Peyer's patch (tissue), 4 donors: ENCODE results near the gene RNF149. TPM values are rescaled to one million over a fixed set of nuclear protein-coding genes. Genes with fewer than 3 reads are reported as not detected.
"Not testable (repeated sequence)": the region's sequence is repeated elsewhere in the genome, so short reads cannot be mapped to it uniquely, and the experiment has no call there.

ENCODE experiments used
- DNase-seq, 3 donors: peaks; one replicate each; pipeline ENCODE4 v3.0.0-alpha.2; 2017 to 2019
- H3K27ac ChIP-seq, 4 donors: fragments of 200-600 bp; sonication (generic); one replicate each; pipeline ENCODE4 v1.5.1; 2016 to 2019
- H3K27me3 ChIP-seq, 2 donors: fragments of 200-600 bp; sonication (generic); one replicate each; pipeline ENCODE4 v1.5.1; 2019
- H3K36me3 ChIP-seq, 3 donors: fragments of 200-600 bp; sonication (generic); one replicate each; pipeline ENCODE4 v1.5.1; 2016 to 2019
- H3K4me1 ChIP-seq, 4 donors: fragments of 200-600 bp; sonication (generic); one replicate each; pipeline ENCODE4 v1.5.1; 2016 to 2019
- H3K4me3 ChIP-seq, 4 donors: fragments of 200-600 bp; sonication (generic); 1 replicate in 3 of 4; 2 replicates in 1 of 4; pipeline ENCODE4 v1.5.1; 2016 to 2019; ENCODE audit warnings: mild to moderate bottlenecking in 1 of 4
- H3K9me3 ChIP-seq, 4 donors: fragments of 200-600 bp; sonication (generic); one replicate each; pipeline ENCODE4 v1.5.1; 2016 to 2019; ENCODE audit warnings: mild to moderate bottlenecking in 1 of 4
- CTCF ChIP-seq, 6 experiments: fragments of 450-650 bp in 4 of 6; fragments of 200-600 bp in 2 of 6; sonication (generic) in 1 of 6; IDR thresholded peaks; one replicate each; pipeline ENCODE4 v1.5.1; 2017 to 2019; ENCODE audit warnings: antibody characterized with exemption in 6 of 6, mild to moderate bottlenecking in 3 of 6, moderate library complexity in 1 of 6
- POLR2A ChIP-seq, 2 donors: fragments of 450-650 bp; IDR thresholded peaks; one replicate each; pipeline ENCODE4 v1.5.1; 2017; ENCODE audit warnings: antibody characterized with exemption in 2 of 2, mild to moderate bottlenecking in 2 of 2, moderate library complexity in 2 of 2
- total RNA-seq, 4 donors: library from RNA; depleted of rRNA; stranded (reverse); fragments of >200 nt; gene quantifications; one replicate each; pipeline ENCODE4 v1.1.0, GENCODE V29; 2016

The RNF149 gene
- total RNA-seq, 4 donors from 2014 or later: 61.1 to 86.2 (median 70.5) TPM

- TF ChIP-seq CTCF (IDR thresholded peaks at IDR 0.05) (no peak), POLR2A (IDR thresholded peaks at IDR 0.05) (no peak)
- H3K9me3 ChIP-seq: no peaks in the 10 kb centered on the region
- peaks cover 0 to 13% (median 0%) of the 10 kb centered on the region in 3 donors for H3K36me3 ChIP-seq
- peak overlapping the region; percentile 89 to 95 (median 92) for H3K4me3 ChIP-seq
- DNase-seq: no peak
- H3K27me3 ChIP-seq: no peaks in the 10 kb centered on the region
- peak overlapping the region; percentile 96 to 98 (median 97) for H3K27ac ChIP-seq
- H3K4me1 ChIP-seq: peaks cover 0 to 41% (median 12%) of the 10 kb centered on the region in 4 donors
These were observed 54.6 kb downstream of the RNF149 start for GRCh38 chr2:101253703-101254450.

- H3K4me1 ChIP-seq: peaks cover 0 to 41% (median 12%) of the 10 kb centered on the region in 4 donors
- H3K27me3 ChIP-seq: no peaks in the 10 kb centered on the region
- peak overlapping the region; percentile 96 to 98 (median 97) for H3K27ac ChIP-seq
- TF ChIP-seq POLR2A (IDR thresholded peaks at IDR 0.05): peak in 1 of 2 donors; percentile 22
- no peak for TF ChIP-seq CTCF (IDR thresholded peaks at IDR 0.05)
- DNase-seq: peak; percentile 76 to 90 (median 82)
- H3K36me3 ChIP-seq: peaks cover 0 to 6% (median 0%) of the 10 kb centered on the region in 3 donors
- peak overlapping the region; percentile 89 to 95 (median 92) for H3K4me3 ChIP-seq
- H3K9me3 ChIP-seq: no peaks in the 10 kb centered on the region
These were observed 55.3 kb downstream of the RNF149 start for GRCh38 chr2:101253013-101253702.

- TF ChIP-seq CTCF (IDR thresholded peaks at IDR 0.05) (peak in 3 of 6 experiments; percentile 11 to 23 (median 22)), POLR2A (IDR thresholded peaks at IDR 0.05) (peak; percentile 69 to 82)
- Histone ChIP-seq H3K4me3 (peak within 1 kb of the TSS; percentile 89 to 95 (median 92)), H3K4me1 (peaks cover 0 to 41% (median 12%) of the 10 kb centered on the region in 4 donors), H3K9me3 (no peaks in the 10 kb centered on the region), H3K36me3 (no peaks in the 10 kb centered on the region), H3K27ac (peak within 1 kb of the TSS; percentile 96 to 98 (median 97)), H3K27me3 (no peaks in the 10 kb centered on the region)
- peak; percentile 99 to 100 (median 99) for DNase-seq
These were observed 56.0 kb downstream of the RNF149 start, which contains the start of gene CNOT11 for GRCh38 chr2:101252408-101253012. TSS of gene CNOT11 (plus strand) at chr2:101252886. CDS start at chr2:101252965, 79 bp downstream.

GRCh38 chr2:101251844-101252407 is 56.6 kb downstream of the RNF149 start:
- peak; percentile 29 to 76 (median 57) for DNase-seq
- H3K4me3 ChIP-seq: peak overlapping the region; percentile 89 to 95 (median 92)
- peak in 4 of 6 experiments; percentile 30 to 73 (median 63) for TF ChIP-seq CTCF (IDR thresholded peaks at IDR 0.05)
- TF ChIP-seq POLR2A (IDR thresholded peaks at IDR 0.05): no peak
- no peaks in the 10 kb centered on the region for H3K9me3 ChIP-seq
- H3K36me3 ChIP-seq: no peaks in the 10 kb centered on the region
- peak overlapping the region; percentile 96 to 98 (median 97) for H3K27ac ChIP-seq
- no peaks in the 10 kb centered on the region for H3K27me3 ChIP-seq
- peaks cover 0 to 37% (median 12%) of the 10 kb centered on the region in 4 donors for H3K4me1 ChIP-seq

GRCh38 chr2:101251246-101251781 is 57.2 kb downstream of the RNF149 start:
- not testable (repeated sequence) for H3K27ac ChIP-seq, H3K27me3 ChIP-seq, DNase-seq, H3K9me3 ChIP-seq, H3K36me3 ChIP-seq
- Histone ChIP-seq H3K4me3 (peak overlapping the region in 1 of 4 donors; percentile 94), H3K4me1 (peaks cover 0 to 34% (median 12%) of the 10 kb centered on the region in 4 donors)
